VCaP (cell line): ENCODE measurements around the gene RYR2.
"Not testable (repeated sequence)": the region's sequence is repeated elsewhere in the genome, so short reads cannot be mapped to it uniquely, and the experiment has no call there.

Experiments used
- H3K27ac ChIP-seq: fragments of 450-650 bp; 2 replicates; pipeline ENCODE4 v1.5.1; 2017
- CTCF ChIP-seq: fragments of 450-650 bp; conservative IDR thresholded peaks from 2 replicates; pipeline ENCODE4 v1.5.1; 2017; ENCODE audit warnings: mild to moderate bottlenecking, moderate library complexity

The RYR2 gene

DNA sequence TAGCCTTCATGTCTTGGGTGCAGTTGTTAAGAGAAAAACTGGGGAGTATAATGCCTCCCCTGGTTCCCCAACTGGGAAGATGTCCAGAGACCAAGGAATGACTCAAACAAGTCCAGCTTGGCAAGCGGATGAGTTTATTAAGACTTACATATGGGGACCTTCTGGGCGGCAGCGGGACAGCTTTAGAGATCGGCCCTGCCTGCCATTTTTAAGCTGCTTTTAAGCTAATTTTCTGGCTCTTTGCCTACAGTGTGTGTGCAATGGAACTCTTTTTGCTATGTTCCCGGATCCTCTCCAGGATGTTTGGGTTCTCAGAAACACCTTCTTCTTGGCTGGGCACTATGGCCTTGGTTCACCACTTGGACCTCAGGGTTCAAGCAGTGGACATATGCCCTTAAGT, 99.5 kb downstream of the RYR2 start:
- TF ChIP-seq CTCF: no peak

GRCh38 chr1:237145379-237146135, 103.6 kb downstream of the RYR2 start:
- no peak overlapping the region for H3K27ac ChIP-seq
- TF ChIP-seq CTCF: no peak

More for the DNA sequence above, 99.5 kb downstream of the RYR2 start:
- no peak overlapping the region for H3K27ac ChIP-seq

GRCh38 chr1:237146241-237146640, 104.3 kb downstream of the RYR2 start:
- TF ChIP-seq CTCF: no peak
- H3K27ac ChIP-seq: no peak overlapping the region

DNA sequence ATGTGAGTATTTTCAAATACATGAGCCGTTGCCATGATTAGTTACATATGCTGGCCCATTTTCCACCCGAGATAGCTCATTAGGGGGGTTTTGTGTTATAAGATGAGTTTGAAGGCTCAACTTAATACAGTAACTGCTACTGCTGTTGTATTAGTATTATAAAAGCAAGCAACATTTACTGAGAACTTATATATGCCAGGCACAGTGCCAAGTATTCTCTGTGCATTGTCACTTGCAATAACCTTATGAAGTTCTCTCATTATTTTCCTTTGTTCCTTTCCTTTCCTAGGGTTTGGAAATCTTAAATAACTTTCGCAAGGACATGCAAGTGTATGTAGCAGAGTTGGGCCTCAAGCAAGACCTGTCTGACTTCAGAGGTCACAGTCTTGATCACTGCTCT, 107.9 kb downstream of the RYR2 start:
- H3K27ac ChIP-seq: no peak overlapping the region
- TF ChIP-seq CTCF: no peak

- H3K27ac ChIP-seq: not testable (repeated sequence)
Measured at GRCh38 chr1:237151979-237152378, 110.0 kb downstream of the RYR2 start.

DNA sequence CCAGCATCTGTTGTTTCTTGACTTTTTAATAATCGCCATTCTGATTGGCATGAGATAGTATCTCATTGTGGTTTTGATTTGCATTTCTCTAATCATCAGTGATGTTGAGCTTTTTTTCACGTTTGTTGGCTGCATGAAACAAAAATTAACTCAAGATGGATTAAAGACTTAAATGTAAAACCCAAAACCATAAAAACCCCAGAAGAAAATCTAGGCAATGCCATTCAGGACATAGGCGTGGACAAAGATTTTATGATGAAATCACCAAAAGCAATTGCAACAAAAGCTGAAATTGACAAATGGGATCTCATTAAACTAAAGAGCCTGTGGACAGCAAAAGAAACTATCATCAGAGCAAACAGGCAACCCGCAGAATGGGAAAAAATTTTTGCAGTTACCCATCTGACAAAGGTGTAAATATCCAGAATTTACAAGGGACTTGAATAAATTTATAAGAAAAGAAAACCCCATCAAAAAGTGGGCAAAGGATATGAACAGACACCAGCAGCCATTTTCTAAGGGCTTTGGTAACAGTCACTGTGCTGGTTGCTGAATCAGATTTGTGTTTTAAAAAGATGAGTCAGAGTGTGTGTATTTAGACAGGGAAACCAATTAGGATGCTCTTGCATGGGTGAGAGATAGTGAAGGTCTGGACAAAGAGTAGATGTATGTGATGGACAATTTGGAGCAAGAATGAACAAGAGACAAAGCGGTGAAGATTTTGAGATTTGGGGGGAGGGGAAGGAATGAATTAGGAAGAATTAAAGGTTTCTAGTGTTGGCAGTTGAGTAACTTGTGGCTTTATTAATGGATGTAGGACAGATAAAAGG, 110.7 kb downstream of the RYR2 start:
- TF ChIP-seq CTCF: no peak
- H3K27ac ChIP-seq: no peak overlapping the region

- H3K27ac ChIP-seq: no peak overlapping the region
- no peak for TF ChIP-seq CTCF
Measured at GRCh38 chr1:237154157-237154556, 112.2 kb downstream of the RYR2 start.
